Progenitor cell of endocrine pancreas (in vitro differentiated cells): ENCODE results near the gene MIS18BP1. TPM values are rescaled to one million over a fixed set of nuclear protein-coding genes. Genes with fewer than 3 reads are reported as not detected.
"Not testable (repeated sequence)": the region's sequence is repeated elsewhere in the genome, so short reads cannot be mapped to it uniquely, and the experiment has no call there.

Source experiments
- DNase-seq: peaks from one replicate; pipeline ENCODE4 v3.0.0; 2021; ENCODE audit warnings: low spot score; ENCODE audit not compliant: unreplicated experiment
- H3K27ac Mint-ChIP-seq: 2 replicates; pipeline ENCODE4 v1.8.0; 2021; ENCODE audit warnings: mild to moderate bottlenecking, moderate library complexity, mixed read lengths
- H3K27me3 Mint-ChIP-seq: 2 replicates; pipeline ENCODE4 v1.8.0; 2021; ENCODE audit warnings: mixed read lengths
- H3K36me3 Mint-ChIP-seq: 2 replicates; pipeline ENCODE4 v1.8.0; 2022; ENCODE audit warnings: mixed read lengths; ENCODE audit not compliant: insufficient read depth
- H3K4me1 Mint-ChIP-seq: 2 replicates; pipeline ENCODE4 v1.8.0; 2021; ENCODE audit warnings: low read depth, mixed read lengths
- H3K4me3 Mint-ChIP-seq: 2 replicates; pipeline ENCODE4 v1.8.0; 2021; ENCODE audit warnings: low read depth, mild to moderate bottlenecking, moderate library complexity, mixed read lengths
- H3K9me3 Mint-ChIP-seq: 2 replicates; pipeline ENCODE4 v1.8.0; 2021; ENCODE audit warnings: low read depth, mixed read lengths
- CTCF ChIP-seq: fragments of 200-600 bp; sonication (generic); IDR thresholded peaks from one replicate; pipeline ENCODE4 v1.5.0; 2021; ENCODE audit warnings: antibody characterized with exemption, mild to moderate bottlenecking; ENCODE audit not compliant: unreplicated experiment
- total RNA-seq: library from RNA; stranded (reverse); gene quantifications from 2 replicates; pipeline ENCODE4 v1.2.1, GENCODE V29; 2021

The MIS18BP1 gene
- total RNA-seq, 1 donor from 2014 or later = 40.4 TPM

- H3K4me1 Mint-ChIP-seq = no peaks in the 10 kb centered on the region
- peaks cover 17% of the 10 kb centered on the region for H3K9me3 Mint-ChIP-seq
- peaks cover 2% of the 10 kb centered on the region for H3K36me3 Mint-ChIP-seq
- DNase-seq = no peak
- no peaks in the 10 kb centered on the region for H3K27me3 Mint-ChIP-seq
- H3K27ac Mint-ChIP-seq = no peak overlapping the region
- no peak overlapping the region for H3K4me3 Mint-ChIP-seq
- TF ChIP-seq CTCF = no peak
Measured at GRCh38 chr14:45284802-45285201, 31.8 kb upstream of the MIS18BP1 start.

GRCh38 chr14:45281731-45282400 lies 28.9 kb upstream of the MIS18BP1 start:
- not testable (repeated sequence) for H3K4me1 Mint-ChIP-seq, DNase-seq, H3K36me3 Mint-ChIP-seq, H3K27me3 Mint-ChIP-seq, H3K4me3 Mint-ChIP-seq, H3K27ac Mint-ChIP-seq
- H3K9me3 Mint-ChIP-seq = peaks cover 17% of the 10 kb centered on the region

- no peaks in the 10 kb centered on the region for H3K4me1 Mint-ChIP-seq
Measured at GRCh38 chr14:45271858-45272537, 19.0 kb upstream of the MIS18BP1 start.

GRCh38 chr14:45270031-45270430 lies 17.0 kb upstream of the MIS18BP1 start:
- Mint-ChIP-seq H3K4me1 (no peaks in the 10 kb centered on the region), H3K27me3 (no peaks in the 10 kb centered on the region), H3K9me3 (no peaks in the 10 kb centered on the region)

More at GRCh38 chr14:45271858-45272537, 19.0 kb upstream of the MIS18BP1 start:
- no peaks in the 10 kb centered on the region for H3K27me3 Mint-ChIP-seq
- DNase-seq = no peak
- no peaks in the 10 kb centered on the region for H3K36me3 Mint-ChIP-seq
- no peaks in the 10 kb centered on the region for H3K9me3 Mint-ChIP-seq
- no peak overlapping the region for H3K4me3 Mint-ChIP-seq
- no peak overlapping the region for H3K27ac Mint-ChIP-seq
- TF ChIP-seq CTCF = no peak

GRCh38 chr14:45267071-45267470 lies 14.1 kb upstream of the MIS18BP1 start:
- H3K4me3 Mint-ChIP-seq = no peak overlapping the region
- TF ChIP-seq CTCF = no peak
- DNase-seq = no peak
- H3K9me3 Mint-ChIP-seq = peaks cover 5% of the 10 kb centered on the region
- H3K4me1 Mint-ChIP-seq = no peaks in the 10 kb centered on the region
- H3K27me3 Mint-ChIP-seq = no peaks in the 10 kb centered on the region
- no peak overlapping the region for H3K27ac Mint-ChIP-seq
- H3K36me3 Mint-ChIP-seq = no peaks in the 10 kb centered on the region

More at GRCh38 chr14:45270031-45270430, 17.0 kb upstream of the MIS18BP1 start:
- Mint-ChIP-seq H3K4me3 (no peak overlapping the region), H3K27ac (no peak overlapping the region), H3K36me3 (no peaks in the 10 kb centered on the region)
- no peak for DNase-seq
- TF ChIP-seq CTCF = no peak
